HepG2 (cell line): ENCODE results near the gene UBTD1. TPM values are rescaled to one million over a fixed set of nuclear protein-coding genes. Genes with fewer than 3 reads are reported as not detected.
"Not testable (repeated sequence)": the region's sequence is repeated elsewhere in the genome, so short reads cannot be mapped to it uniquely, and the experiment has no call there.

Experiments used
- ATAC-seq: fragments of 200-7000 bp; cut with Tn5 transposase; 3 replicates; pipeline ENCODE4 v1.9.1; 2020; ENCODE audit warnings: mild to moderate bottlenecking, moderate library complexity
- BruUV-seq: library from RNA; stranded (reverse); fragments of 400-500 nt; replicated peaks from 2 replicates; lab custom pipeline; 2021; lab: Mats Ljungman, UMichigan
- CTCF ChIA-PET: fragments of 300-600 bp; formaldehyde crosslinking; extraction: SDS; loops from one replicate; lab custom pipeline; 2021; ENCODE audit warnings: low total read pairs, inconsistent platforms, low intra/inter-chr PET ratio; lab: Yijun Ruan, JAX
- POLR2A ChIA-PET: fragments of 350-600 bp; sonication (Branson Sonifier 250); formaldehyde crosslinking; loops from one replicate; lab custom pipeline; 2020; ENCODE audit warnings: antibody characterized with exemption, inconsistent platforms; lab: Yijun Ruan, JAX
- DNase-seq: peaks from one replicate; pipeline ENCODE4 v3.0.0-alpha.2; 2015; ENCODE audit warnings: low spot score
- FAIRE-seq: peaks from 3 replicates; lab custom pipeline; 2011; peaks lifted over from hg19 to GRCh38; lab: Jason Lieb, UNC
- H2AFZ ChIP-seq: one replicate; pipeline ENCODE4 v1.6.1; 2011; ENCODE audit warnings: low read length, inconsistent platforms
- H3K27ac ChIP-seq: fragments of 300-600 bp; 3 replicates; pipeline ENCODE4 v1.8.0; 2011; ENCODE audit warnings: mixed run types, mild to moderate bottlenecking, mixed read lengths, low read length, inconsistent platforms; ENCODE audit not compliant: insufficient read depth; ENCODE audit errors: extremely low read length
- H3K27me3 ChIP-seq, 2 experiments: fragments of 200-600 bp in 1 of 2; 2 replicates in 1 of 2; 3 replicates in 1 of 2; pipeline versions ENCODE4 v1.6.0 to v1.8.0; 2011; ENCODE audit warnings: low read length in 2 of 2, mild to moderate bottlenecking in 2 of 2, moderate library complexity in 2 of 2, inconsistent platforms in 1 of 2; ENCODE audit not compliant: insufficient read depth in 2 of 2, control insufficient read depth in 1 of 2
- H3K36me3 ChIP-seq, 2 experiments: fragments of 200-600 bp in 1 of 2; replicated peaks in 1 of 2; 2 replicates in 1 of 2; 3 replicates in 1 of 2; pipeline versions ENCODE4 v1.5.1 to v1.8.0; 2011; ENCODE audit warnings: low read length in 2 of 2, inconsistent platforms in 1 of 2; ENCODE audit not compliant: insufficient read depth in 2 of 2, control insufficient read depth in 1 of 2
- H3K4me1 ChIP-seq: 2 replicates; pipeline ENCODE4 v1.5.1; 2012; ENCODE audit warnings: low read length, inconsistent platforms; ENCODE audit not compliant: insufficient read depth
- H3K4me2 ChIP-seq: 2 replicates; pipeline ENCODE4 v1.6.0; 2011; ENCODE audit warnings: low read depth, low read length, inconsistent platforms
- H3K4me3 ChIP-seq, 3 experiments: fragments of 200-600 bp in 1 of 3; sonication (generic), shearing (Covaris generic) in 1 of 3; replicated peaks in 1 of 3; 2 replicates each; pipeline ENCODE4 v1.5.1; 2011 to 2016; ENCODE audit warnings: low read length in 3 of 3, inconsistent platforms in 2 of 3, low read depth in 2 of 3, mild to moderate bottlenecking in 2 of 3, control low read depth in 1 of 3, mixed read lengths in 1 of 3; ENCODE audit not compliant: insufficient read depth in 1 of 3
- H3K79me2 ChIP-seq: one replicate; pipeline ENCODE4 v1.6.1; 2011; ENCODE audit warnings: low read length, inconsistent platforms; ENCODE audit not compliant: insufficient read depth
- H3K9ac ChIP-seq: 2 replicates; pipeline ENCODE4 v1.6.0; 2011; ENCODE audit warnings: mild to moderate bottlenecking, low read depth, low read length, inconsistent platforms; ENCODE audit not compliant: insufficient read depth
- H3K9me3 ChIP-seq: 2 replicates; pipeline ENCODE4 v1.5.1; 2012; ENCODE audit warnings: mild to moderate bottlenecking, low read length
- H4K20me1 ChIP-seq: 2 replicates; pipeline ENCODE4 v1.6.0; 2011; ENCODE audit warnings: inconsistent platforms, mild to moderate bottlenecking, low read length, moderate library complexity; ENCODE audit not compliant: insufficient read depth
- ARID3A ChIP-seq: IDR thresholded peaks from 2 replicates; pipeline ENCODE4 v1.6.1; 2012; ENCODE audit warnings: low read depth, low read length, improper control_type of control experiment
- FOXA1 ChIP-seq, 2 experiments: fragments of 450-650 bp in 1 of 2; sonication (generic) in 1 of 2; formaldehyde crosslinking in 1 of 2; IDR thresholded peaks; 2 replicates each; pipeline versions ENCODE4 v1.4.0 to v1.6.1; 2016 to 2020; ENCODE audit warnings: missing genetic modification reagents in 1 of 2
- HNF4A ChIP-seq: sonication (generic); formaldehyde crosslinking; IDR thresholded peaks from 2 replicates; pipeline ENCODE4 v1.4.0; 2020; ENCODE audit warnings: missing genetic modification reagents
- MEF2D ChIP-seq: sonication (generic); formaldehyde crosslinking; IDR thresholded peaks from 2 replicates; pipeline ENCODE4 v1.5.1; 2020; ENCODE audit warnings: mild to moderate bottlenecking, missing genetic modification reagents
- RARA ChIP-seq: IDR thresholded peaks from 2 replicates; pipeline ENCODE4 v1.6.1; 2016; ENCODE audit warnings: missing genetic modification reagents, missing compliant biosample characterization
- SOX6 ChIP-seq, 2 experiments: fragments of 450-650 bp in 1 of 2; sonication (generic) in 1 of 2; formaldehyde crosslinking in 1 of 2; IDR thresholded peaks; 2 replicates each; pipeline versions ENCODE4 v1.4.0 to v1.6.1; 2017 to 2020; ENCODE audit warnings: antibody characterized with exemption in 1 of 2, mild to moderate bottlenecking in 1 of 2, missing genetic modification reagents in 1 of 2
- ZFP37 ChIP-seq: sonication (generic); formaldehyde crosslinking; IDR thresholded peaks from 2 replicates; pipeline ENCODE4 v1.4.0; 2020; ENCODE audit warnings: missing genetic modification reagents, borderline replicate concordance
- ZMYM3 ChIP-seq: sonication (generic); formaldehyde crosslinking; IDR thresholded peaks from 2 replicates; pipeline ENCODE4 v1.5.1; 2020; ENCODE audit warnings: mild to moderate bottlenecking, missing genetic modification reagents
- ZXDC ChIP-seq: sonication (generic); formaldehyde crosslinking; IDR thresholded peaks from 2 replicates; pipeline ENCODE4 v1.5.0; 2020; ENCODE audit warnings: mild to moderate bottlenecking, missing genetic modification reagents
- WGBS: methylation state at CpG from one replicate; pipeline ENCODE4 v1.1.6; 2017; ENCODE audit warnings: low lambda C conversion rate; 5-methylcytosine and 5-hydroxymethylcytosine counted together
- in situ Hi-C: cut with HindIII; loops from 2 replicates; pipeline ENCODE4 v1.10.0; 2017; ENCODE audit warnings: low pct_unique_long_range_greater_than_20kb; ENCODE audit not compliant: extremely low pct_ligation_motif_present
- intact Hi-C: fragments of 100-400 bp; cut with micrococcal nuclease; formaldehyde crosslinking; loops from one replicate; pipeline ENCODE4 v1.10.0; 2022; ENCODE audit not compliant: unreplicated experiment
- polyA plus RNA-seq, 8 experiments: library from polyadenylated mRNA; depleted of rRNA in 3 of 8; stranded (reverse) in 7 of 8; unstranded in 1 of 8; fragments of >200 nt; fragmentation: Illumina TruSeq in 4 of 8; extraction: Trizol in 4 of 8; gene quantifications; 2 replicates each; pipeline versions ENCODE4 v1.2.1 to v1.2.3, GENCODE V29; 2011 to 2016; ENCODE audit warnings: low read depth in 4 of 8, missing spikeins in 1 of 8, mixed read lengths in 1 of 8; ENCODE audit not compliant: insufficient read depth in 1 of 8
- total RNA-seq, 5 experiments: library from RNA; depleted of rRNA; stranded (reverse); fragments of >200 nt; fragmentation: Illumina TruSeq; extraction: Trizol; gene quantifications; 2 replicates each; pipeline ENCODE4 v1.2.3, GENCODE V29; 2016; ENCODE audit warnings: low read depth in 1 of 5
- TF ChIP-seq, protein P1 (sequence below): sonication (generic); formaldehyde crosslinking; conservative IDR thresholded peaks from 2 replicates; pipeline ENCODE4 v1.4.0; 2020; ENCODE audit warnings: mild to moderate bottlenecking, missing genetic modification reagents, moderate library complexity
- TF ChIP-seq, protein P2 (sequence below): IDR thresholded peaks from 2 replicates; pipeline ENCODE4 v1.4.0; 2020; ENCODE audit warnings: mild to moderate bottlenecking, missing genetic modification reagents

The UBTD1 gene
- total and polyA plus RNA-seq, 2 of the 13 experiments (the other 11 are each of a cell fraction or from before 2014, with no cell fraction given): 7.9 to 10.0 TPM

DNA sequence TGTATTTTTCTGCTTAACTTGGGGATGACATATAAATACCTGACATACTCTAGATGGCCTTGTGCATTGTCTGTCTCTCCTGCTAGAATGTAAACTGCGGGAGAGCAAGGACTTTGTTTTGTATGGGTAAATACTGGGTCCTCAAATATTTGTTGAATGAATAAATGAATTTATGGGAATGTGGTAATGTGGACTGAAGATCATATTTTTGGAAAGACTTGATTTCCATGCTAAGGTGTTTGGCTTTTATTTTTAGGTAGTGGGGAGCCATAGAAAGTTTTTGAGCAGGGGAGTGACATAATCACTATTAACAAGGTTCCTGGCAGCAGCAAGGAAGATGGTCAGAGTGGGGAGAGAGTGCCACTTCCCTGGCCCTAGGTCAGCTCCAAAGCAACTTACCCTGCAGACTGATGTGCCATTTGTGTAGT lies 27.0 kb downstream of the UBTD1 start (continued):
- TF ChIP-seq FOXA1 (IDR thresholded peaks at IDR 0.05) (peak; percentile 67; the same call in 1 of the 2 replicates), FOXA1 (CRISPR knock-in tag; IDR thresholded peaks at IDR 0.05) (peak; percentile 67), ARID3A (peak; percentile 82), HNF4A (peak; percentile 49), MEF2D (no peak), ZXDC (no peak), SOX6 (IDR thresholded peaks at IDR 0.05) (no peak), SOX6 (CRISPR knock-in tag; IDR thresholded peaks at IDR 0.05) (peak; percentile 66), ZFP37 (CRISPR knock-in tag) (no peak), RARA (CRISPR knock-in tag) (peak; percentile 21; the same call in 1 of the 2 replicates), ZMYM3 (CRISPR knock-in tag) (peak; percentile 77; the same call in 1 of the 2 replicates)
- TF ChIP-seq, protein P1, sequence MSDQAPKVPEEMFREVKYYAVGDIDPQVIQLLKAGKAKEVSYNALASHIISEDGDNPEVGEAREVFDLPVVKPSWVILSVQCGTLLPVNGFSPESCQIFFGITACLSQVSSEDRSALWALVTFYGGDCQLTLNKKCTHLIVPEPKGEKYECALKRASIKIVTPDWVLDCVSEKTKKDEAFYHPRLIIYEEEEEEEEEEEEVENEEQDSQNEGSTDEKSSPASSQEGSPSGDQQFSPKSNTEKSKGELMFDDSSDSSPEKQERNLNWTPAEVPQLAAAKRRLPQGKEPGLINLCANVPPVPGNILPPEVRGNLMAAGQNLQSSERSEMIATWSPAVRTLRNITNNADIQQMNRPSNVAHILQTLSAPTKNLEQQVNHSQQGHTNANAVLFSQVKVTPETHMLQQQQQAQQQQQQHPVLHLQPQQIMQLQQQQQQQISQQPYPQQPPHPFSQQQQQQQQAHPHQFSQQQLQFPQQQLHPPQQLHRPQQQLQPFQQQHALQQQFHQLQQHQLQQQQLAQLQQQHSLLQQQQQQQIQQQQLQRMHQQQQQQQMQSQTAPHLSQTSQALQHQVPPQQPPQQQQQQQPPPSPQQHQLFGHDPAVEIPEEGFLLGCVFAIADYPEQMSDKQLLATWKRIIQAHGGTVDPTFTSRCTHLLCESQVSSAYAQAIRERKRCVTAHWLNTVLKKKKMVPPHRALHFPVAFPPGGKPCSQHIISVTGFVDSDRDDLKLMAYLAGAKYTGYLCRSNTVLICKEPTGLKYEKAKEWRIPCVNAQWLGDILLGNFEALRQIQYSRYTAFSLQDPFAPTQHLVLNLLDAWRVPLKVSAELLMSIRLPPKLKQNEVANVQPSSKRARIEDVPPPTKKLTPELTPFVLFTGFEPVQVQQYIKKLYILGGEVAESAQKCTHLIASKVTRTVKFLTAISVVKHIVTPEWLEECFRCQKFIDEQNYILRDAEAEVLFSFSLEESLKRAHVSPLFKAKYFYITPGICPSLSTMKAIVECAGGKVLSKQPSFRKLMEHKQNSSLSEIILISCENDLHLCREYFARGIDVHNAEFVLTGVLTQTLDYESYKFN (CRISPR knock-in tag): peak; percentile 56
- TF ChIP-seq, protein P2, sequence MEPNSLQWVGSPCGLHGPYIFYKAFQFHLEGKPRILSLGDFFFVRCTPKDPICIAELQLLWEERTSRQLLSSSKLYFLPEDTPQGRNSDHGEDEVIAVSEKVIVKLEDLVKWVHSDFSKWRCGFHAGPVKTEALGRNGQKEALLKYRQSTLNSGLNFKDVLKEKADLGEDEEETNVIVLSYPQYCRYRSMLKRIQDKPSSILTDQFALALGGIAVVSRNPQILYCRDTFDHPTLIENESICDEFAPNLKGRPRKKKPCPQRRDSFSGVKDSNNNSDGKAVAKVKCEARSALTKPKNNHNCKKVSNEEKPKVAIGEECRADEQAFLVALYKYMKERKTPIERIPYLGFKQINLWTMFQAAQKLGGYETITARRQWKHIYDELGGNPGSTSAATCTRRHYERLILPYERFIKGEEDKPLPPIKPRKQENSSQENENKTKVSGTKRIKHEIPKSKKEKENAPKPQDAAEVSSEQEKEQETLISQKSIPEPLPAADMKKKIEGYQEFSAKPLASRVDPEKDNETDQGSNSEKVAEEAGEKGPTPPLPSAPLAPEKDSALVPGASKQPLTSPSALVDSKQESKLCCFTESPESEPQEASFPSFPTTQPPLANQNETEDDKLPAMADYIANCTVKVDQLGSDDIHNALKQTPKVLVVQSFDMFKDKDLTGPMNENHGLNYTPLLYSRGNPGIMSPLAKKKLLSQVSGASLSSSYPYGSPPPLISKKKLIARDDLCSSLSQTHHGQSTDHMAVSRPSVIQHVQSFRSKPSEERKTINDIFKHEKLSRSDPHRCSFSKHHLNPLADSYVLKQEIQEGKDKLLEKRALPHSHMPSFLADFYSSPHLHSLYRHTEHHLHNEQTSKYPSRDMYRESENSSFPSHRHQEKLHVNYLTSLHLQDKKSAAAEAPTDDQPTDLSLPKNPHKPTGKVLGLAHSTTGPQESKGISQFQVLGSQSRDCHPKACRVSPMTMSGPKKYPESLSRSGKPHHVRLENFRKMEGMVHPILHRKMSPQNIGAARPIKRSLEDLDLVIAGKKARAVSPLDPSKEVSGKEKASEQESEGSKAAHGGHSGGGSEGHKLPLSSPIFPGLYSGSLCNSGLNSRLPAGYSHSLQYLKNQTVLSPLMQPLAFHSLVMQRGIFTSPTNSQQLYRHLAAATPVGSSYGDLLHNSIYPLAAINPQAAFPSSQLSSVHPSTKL (CRISPR knock-in tag): peak; percentile 70

DNA sequence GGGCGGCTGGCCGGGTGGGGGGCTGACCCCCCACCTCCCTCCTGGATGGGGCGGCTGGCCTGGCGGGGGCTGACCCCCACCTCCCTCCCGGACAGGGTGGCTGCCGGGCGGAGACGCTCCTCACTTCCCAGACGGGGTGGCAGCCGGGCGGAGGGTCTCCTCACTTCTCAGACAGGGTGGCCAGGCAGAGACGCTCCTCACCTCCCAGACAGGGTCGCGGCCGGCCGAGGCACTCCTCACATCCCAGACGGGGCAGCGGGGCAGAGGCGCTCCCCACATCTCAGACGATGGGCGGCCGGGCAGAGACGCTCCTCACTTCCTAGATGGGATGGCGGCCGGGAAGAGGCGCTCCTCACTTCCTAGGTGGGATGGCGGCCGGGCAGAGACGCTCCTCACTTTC lies 30.2 kb downstream of the UBTD1 start:
- H3K9me3 ChIP-seq, DNase-seq, POLR2A ChIA-PET, FAIRE-seq, CTCF ChIA-PET, H3K4me2 ChIP-seq, H3K9ac ChIP-seq, H3K27ac ChIP-seq, H2AFZ ChIP-seq, in situ Hi-C loops, H3K79me2 ChIP-seq, H3K4me3 ChIP-seq, H3K36me3 ChIP-seq, H3K27me3 ChIP-seq, H4K20me1 ChIP-seq, BruUV-seq, ATAC-seq: not testable (repeated sequence)
- H3K4me1 ChIP-seq: peaks cover 44% of the 10 kb centered on the region
- intact Hi-C loops: loop anchor here (2.0 kb wide), 1 partner anchor 66 kb away; no protein-coding TSS in a partner anchor
- WGBS: 93% methylated on average over 3 of the region's 29 CpGs
